ENCODE measurements around the gene SLC25A22.

Gene SLC25A22

DNA sequence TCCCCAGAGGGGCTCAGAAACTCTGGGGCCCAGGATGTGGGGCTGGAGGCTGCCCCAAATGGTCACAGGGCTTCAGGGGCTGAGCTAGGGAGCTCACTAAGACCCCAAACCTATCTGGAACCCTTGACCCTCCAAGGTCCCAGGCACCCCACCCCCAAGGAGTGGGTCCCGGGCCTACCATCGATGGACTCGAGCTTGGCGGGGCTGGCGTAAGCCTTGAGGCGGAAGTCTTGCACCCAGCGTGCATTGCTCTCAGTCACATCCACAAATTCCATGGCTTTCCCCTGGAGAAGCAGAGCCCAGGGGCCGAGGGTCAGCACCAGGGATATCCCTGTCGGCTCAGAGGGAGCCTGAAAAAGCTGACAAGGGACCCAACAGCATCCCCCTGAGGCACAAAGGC is 24.3 kb downstream of the SLC25A22 start:
- H3K79me2 ChIP-seq (ENCODE audit: insufficient read depth, low read length), result peaks cover 59% of the 10 kb centered on the region
- H2AFZ ChIP-seq (ENCODE audit: low read length), result no peak overlapping the region

DNA sequence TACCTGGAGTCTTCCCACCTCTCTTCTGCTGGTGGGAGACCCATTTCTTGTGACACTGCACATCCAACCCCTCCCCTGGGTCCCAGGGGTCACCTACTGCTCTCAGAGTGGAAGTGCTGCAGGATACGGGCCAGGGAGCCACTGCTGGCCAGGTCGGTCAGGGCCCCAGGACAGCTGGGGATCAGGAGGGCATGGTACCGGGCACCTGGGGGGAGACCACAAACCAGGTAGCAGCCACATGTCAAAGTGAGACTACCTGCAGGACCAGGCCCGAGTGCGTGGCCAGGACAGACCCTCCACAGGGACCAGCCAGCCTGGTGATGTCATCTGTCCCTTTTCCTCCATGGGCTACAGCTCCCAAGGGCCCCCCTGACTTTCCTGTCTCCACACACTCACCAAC is 24.7 kb downstream of the SLC25A22 start:
- Histone ChIP-seq H3K4me3 (ENCODE audit: low read length, poor library complexity, severe bottlenecking) (no peak overlapping the region), H2AFZ (ENCODE audit: low read length) (no peak overlapping the region), H3F3A (ENCODE audit: low read depth) (no peaks in the 10 kb centered on the region), H3K27me3 (ENCODE audit: insufficient read depth, low read length, poor library complexity, severe bottlenecking) (no peaks in the 10 kb centered on the region), H3K4me2 (ENCODE audit: low read depth, low read length, poor library complexity, severe bottlenecking) (no peak overlapping the region), H4K20me1 (ENCODE audit: insufficient read depth, low read length, poor library complexity, severe bottlenecking) (peaks cover 39% of the 10 kb centered on the region), H3K9me3 (ENCODE audit: insufficient read depth, low read depth, low read length) (no peaks in the 10 kb centered on the region), H3K9ac (ENCODE audit: low read depth, low read length, poor library complexity, severe bottlenecking) (no peak overlapping the region), H3K9me2 (replicated peaks; ENCODE audit: low read depth, low read length) (no peaks in the 10 kb centered on the region), H3K79me2 (ENCODE audit: insufficient read depth, low read length) (peaks cover 55% of the 10 kb centered on the region), H3K36me3 (ENCODE audit: insufficient read depth, low read length) (peaks cover 15% of the 10 kb centered on the region; the same call in 1 of the 2 replicates), H3K4me1 (ENCODE audit: insufficient read depth, low read length, poor library complexity, severe bottlenecking) (peaks cover 18% of the 10 kb centered on the region)
- TF ChIP-seq, protein P1, sequence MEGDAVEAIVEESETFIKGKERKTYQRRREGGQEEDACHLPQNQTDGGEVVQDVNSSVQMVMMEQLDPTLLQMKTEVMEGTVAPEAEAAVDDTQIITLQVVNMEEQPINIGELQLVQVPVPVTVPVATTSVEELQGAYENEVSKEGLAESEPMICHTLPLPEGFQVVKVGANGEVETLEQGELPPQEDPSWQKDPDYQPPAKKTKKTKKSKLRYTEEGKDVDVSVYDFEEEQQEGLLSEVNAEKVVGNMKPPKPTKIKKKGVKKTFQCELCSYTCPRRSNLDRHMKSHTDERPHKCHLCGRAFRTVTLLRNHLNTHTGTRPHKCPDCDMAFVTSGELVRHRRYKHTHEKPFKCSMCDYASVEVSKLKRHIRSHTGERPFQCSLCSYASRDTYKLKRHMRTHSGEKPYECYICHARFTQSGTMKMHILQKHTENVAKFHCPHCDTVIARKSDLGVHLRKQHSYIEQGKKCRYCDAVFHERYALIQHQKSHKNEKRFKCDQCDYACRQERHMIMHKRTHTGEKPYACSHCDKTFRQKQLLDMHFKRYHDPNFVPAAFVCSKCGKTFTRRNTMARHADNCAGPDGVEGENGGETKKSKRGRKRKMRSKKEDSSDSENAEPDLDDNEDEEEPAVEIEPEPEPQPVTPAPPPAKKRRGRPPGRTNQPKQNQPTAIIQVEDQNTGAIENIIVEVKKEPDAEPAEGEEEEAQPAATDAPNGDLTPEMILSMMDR (conservative IDR thresholded peaks at IDR 0.05; ENCODE audit: low read length), result no peak
- no peak for TF ChIP-seq EZH2phosphoT487 (IDR thresholded peaks at IDR 0.05; ENCODE audit: borderline replicate concordance)

More for the DNA sequence above, 24.3 kb downstream of the SLC25A22 start:
- no peaks in the 10 kb centered on the region for H3F3A ChIP-seq (ENCODE audit: low read depth)
- H3K4me1 ChIP-seq (ENCODE audit: insufficient read depth, low read length, poor library complexity, severe bottlenecking), result peaks cover 22% of the 10 kb centered on the region
- H3K9ac ChIP-seq (ENCODE audit: low read depth, low read length, poor library complexity, severe bottlenecking), result no peak overlapping the region
- no peak overlapping the region for H3K4me3 ChIP-seq (ENCODE audit: low read length, poor library complexity, severe bottlenecking)
- H3K9me2 ChIP-seq (replicated peaks; ENCODE audit: low read depth, low read length), result no peaks in the 10 kb centered on the region
- peaks cover 15% of the 10 kb centered on the region; the same call in 1 of the 2 replicates for H3K36me3 ChIP-seq (ENCODE audit: insufficient read depth, low read length)
- TF ChIP-seq, protein P1 (conservative IDR thresholded peaks at IDR 0.05; ENCODE audit: low read length), result no peak
- no peak for TF ChIP-seq EZH2phosphoT487 (IDR thresholded peaks at IDR 0.05; ENCODE audit: borderline replicate concordance)
- H3K4me2 ChIP-seq (ENCODE audit: low read depth, low read length, poor library complexity, severe bottlenecking), result no peak overlapping the region
- H4K20me1 ChIP-seq (ENCODE audit: insufficient read depth, low read length, poor library complexity, severe bottlenecking), result peaks cover 41% of the 10 kb centered on the region
- no peaks in the 10 kb centered on the region for H3K9me3 ChIP-seq (ENCODE audit: insufficient read depth, low read depth, low read length)
- no peaks in the 10 kb centered on the region for H3K27me3 ChIP-seq (ENCODE audit: insufficient read depth, low read length, poor library complexity, severe bottlenecking)

DNA sequence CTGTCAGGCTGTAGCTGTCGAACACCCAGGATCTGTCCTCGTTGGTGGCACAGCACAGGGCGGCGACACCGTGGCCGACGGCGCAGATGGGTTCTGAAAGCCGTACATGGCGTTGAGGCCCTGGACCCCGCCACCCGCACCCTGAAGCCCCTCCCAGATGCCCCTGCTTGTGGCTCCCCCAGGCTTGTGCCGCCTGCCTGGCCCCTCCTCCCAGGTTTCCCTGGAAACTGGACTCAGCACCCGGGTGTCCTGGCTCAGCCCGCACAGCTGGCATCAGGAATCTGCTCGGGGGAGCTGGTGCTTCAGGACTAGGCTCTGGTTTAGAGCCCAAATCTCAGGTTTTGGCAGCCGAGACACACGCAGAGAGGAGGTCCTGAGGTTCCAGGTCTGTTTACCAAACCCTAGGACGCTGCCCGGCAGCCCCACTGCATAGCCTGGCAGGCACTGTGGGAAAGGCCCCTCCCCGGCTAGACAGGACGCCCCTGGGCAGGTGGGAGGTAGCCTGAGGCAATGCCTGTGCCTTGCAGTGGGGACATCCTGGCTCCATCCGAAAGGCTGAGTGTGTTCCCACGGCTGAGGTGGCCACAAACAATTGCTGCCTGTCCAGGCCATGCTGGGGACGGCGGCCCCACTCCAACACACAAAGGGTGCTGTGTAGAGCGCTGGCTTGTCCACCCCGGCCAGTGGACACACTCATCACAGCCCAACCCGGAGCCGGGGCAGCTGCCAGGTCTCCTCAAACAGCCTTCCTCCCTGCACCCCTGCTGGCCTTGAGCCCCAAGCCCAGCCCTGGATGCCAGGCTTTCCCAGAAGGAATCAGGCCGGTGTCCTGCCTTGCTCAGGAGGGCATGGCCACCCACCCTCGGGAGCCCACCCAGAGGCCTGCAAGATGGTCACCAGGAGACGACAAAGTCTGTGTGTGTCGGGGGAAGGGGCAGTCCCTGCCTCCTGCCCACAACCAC is 25.4 kb downstream of the SLC25A22 start:
- H3K27me3 ChIP-seq (ENCODE audit: insufficient read depth, low read length, poor library complexity, severe bottlenecking), result no peaks in the 10 kb centered on the region
- no peak overlapping the region for H3K4me2 ChIP-seq (ENCODE audit: low read depth, low read length, poor library complexity, severe bottlenecking)
- H3F3A ChIP-seq (ENCODE audit: low read depth), result no peaks in the 10 kb centered on the region
- H3K79me2 ChIP-seq (ENCODE audit: insufficient read depth, low read length), result peaks cover 48% of the 10 kb centered on the region
- TF ChIP-seq, protein P1 (conservative IDR thresholded peaks at IDR 0.05; ENCODE audit: low read length), result no peak
- no peak for TF ChIP-seq EZH2phosphoT487 (IDR thresholded peaks at IDR 0.05; ENCODE audit: borderline replicate concordance)
- peaks cover 14% of the 10 kb centered on the region for H3K4me1 ChIP-seq (ENCODE audit: insufficient read depth, low read length, poor library complexity, severe bottlenecking)
- no peaks in the 10 kb centered on the region for H3K9me2 ChIP-seq (replicated peaks; ENCODE audit: low read depth, low read length)
- H2AFZ ChIP-seq (ENCODE audit: low read length), result no peak overlapping the region
- H4K20me1 ChIP-seq (ENCODE audit: insufficient read depth, low read length, poor library complexity, severe bottlenecking), result peaks cover 35% of the 10 kb centered on the region
- no peak overlapping the region for H3K9ac ChIP-seq (ENCODE audit: low read depth, low read length, poor library complexity, severe bottlenecking)
- H3K4me3 ChIP-seq (ENCODE audit: low read length, poor library complexity, severe bottlenecking), result no peak overlapping the region
- no peaks in the 10 kb centered on the region for H3K9me3 ChIP-seq (ENCODE audit: insufficient read depth, low read depth, low read length)
- H3K36me3 ChIP-seq (ENCODE audit: insufficient read depth, low read length), result peaks cover 15% of the 10 kb centered on the region; the same call in 1 of the 2 replicates

All from Loucy (cell line).